ENCODE data around the gene HDAC11. TPM values are rescaled to one million over a fixed set of nuclear protein-coding genes. Genes with fewer than 3 reads are reported as not detected.

Gene HDAC11
- total RNA-seq, 1 experiment from 2014 or later, result 7.0 TPM

GRCh38 chr3:13496879-13497278 is 16.8 kb downstream of the HDAC11 start:
- no peak overlapping the region for H3K56ac ChIP-seq (ENCODE audit: insufficient read length, low read depth, low read length)
- H3K79me2 ChIP-seq (ENCODE audit: insufficient read depth, low read length), result no peaks in the 10 kb centered on the region
- WGBS (ENCODE audit: extremely low coverage, insufficient read length, low lambda C conversion rate), result no CpG with 5 or more reads among the region's 6 CpGs
- Mint-ChIP-seq H3K9me3 (no peaks in the 10 kb centered on the region; a peak in 1 of 5 replicates), H3K4me1 (peaks cover 2 to 9% of the 10 kb centered on the region in 2 experiments), H3K36me3 (ENCODE audit: insufficient read depth in 1 of 3, low read depth in 3 of 3) (no peaks in the 10 kb centered on the region), H3K27me3 (ENCODE audit: low read depth) (no peaks in the 10 kb centered on the region; the same call in 1 of the 2 replicates), H3K4me3 (no peak overlapping the region; a peak in 1 of 5 replicates), H3K27ac (peak overlapping the region in 1 of 3 experiments; percentile 72; a peak in 1 of 7 replicates)
- H4K8ac ChIP-seq (replicated peaks; ENCODE audit: insufficient read length, low read depth, low read length), result no peak overlapping the region
- no peak overlapping the region for H2BK20ac ChIP-seq (ENCODE audit: low read depth, low read length, poor library complexity, severe bottlenecking)
- H2BK15ac ChIP-seq (ENCODE audit: low read depth, low read length), result no peak overlapping the region
- no peak overlapping the region for H3K23ac ChIP-seq (ENCODE audit: insufficient read length, low read depth, low read length)
- no peak overlapping the region for H3K4ac ChIP-seq (ENCODE audit: low read depth, low read length)
- TF ChIP-seq, protein P1, sequence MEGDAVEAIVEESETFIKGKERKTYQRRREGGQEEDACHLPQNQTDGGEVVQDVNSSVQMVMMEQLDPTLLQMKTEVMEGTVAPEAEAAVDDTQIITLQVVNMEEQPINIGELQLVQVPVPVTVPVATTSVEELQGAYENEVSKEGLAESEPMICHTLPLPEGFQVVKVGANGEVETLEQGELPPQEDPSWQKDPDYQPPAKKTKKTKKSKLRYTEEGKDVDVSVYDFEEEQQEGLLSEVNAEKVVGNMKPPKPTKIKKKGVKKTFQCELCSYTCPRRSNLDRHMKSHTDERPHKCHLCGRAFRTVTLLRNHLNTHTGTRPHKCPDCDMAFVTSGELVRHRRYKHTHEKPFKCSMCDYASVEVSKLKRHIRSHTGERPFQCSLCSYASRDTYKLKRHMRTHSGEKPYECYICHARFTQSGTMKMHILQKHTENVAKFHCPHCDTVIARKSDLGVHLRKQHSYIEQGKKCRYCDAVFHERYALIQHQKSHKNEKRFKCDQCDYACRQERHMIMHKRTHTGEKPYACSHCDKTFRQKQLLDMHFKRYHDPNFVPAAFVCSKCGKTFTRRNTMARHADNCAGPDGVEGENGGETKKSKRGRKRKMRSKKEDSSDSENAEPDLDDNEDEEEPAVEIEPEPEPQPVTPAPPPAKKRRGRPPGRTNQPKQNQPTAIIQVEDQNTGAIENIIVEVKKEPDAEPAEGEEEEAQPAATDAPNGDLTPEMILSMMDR (conservative IDR thresholded peaks at IDR 0.05), result no peak
- H4K20me1 ChIP-seq (ENCODE audit: control insufficient read depth, insufficient read depth, insufficient read length), result no peaks in the 10 kb centered on the region
- no peaks in the 10 kb centered on the region for H3K23me2 ChIP-seq (ENCODE audit: insufficient read length, low read depth, low read length, poor library complexity, severe bottlenecking)
- H2AK5ac ChIP-seq (ENCODE audit: insufficient read length, low read length), result no peak overlapping the region
- H2AFZ ChIP-seq (ENCODE audit: low read length), result no peak overlapping the region
- no peak overlapping the region for H3K4me2 ChIP-seq (ENCODE audit: insufficient read depth, insufficient read length, low read length)
- no peak overlapping the region for H3T11ph ChIP-seq (ENCODE audit: low read length)
- H4K91ac ChIP-seq (ENCODE audit: insufficient read length, low read depth, low read length), result no peak overlapping the region
- no peak overlapping the region for H3K18ac ChIP-seq (ENCODE audit: insufficient read length, low read depth, low read length)
- no peaks in the 10 kb centered on the region for H3K9me3 ChIP-seq (ENCODE audit: control insufficient read depth, low read depth, low read length)
- H3K27me3 ChIP-seq (ENCODE audit: insufficient read depth, low read length), result no peaks in the 10 kb centered on the region
- H2BK120ac ChIP-seq (ENCODE audit: low read depth, low read length, poor library complexity, severe bottlenecking), result no peak overlapping the region
- no peak overlapping the region for H3K9ac ChIP-seq (ENCODE audit: extremely low read depth, insufficient read length, low read length)
- DNase-seq, result no peak
- no peak overlapping the region for H2BK12ac ChIP-seq (ENCODE audit: insufficient read length, low read depth, low read length)
- H3K4me1 ChIP-seq (ENCODE audit: insufficient read depth, low read length), result no peaks in the 10 kb centered on the region
- no peak overlapping the region for H3K14ac ChIP-seq (ENCODE audit: insufficient read depth, low read length)
- H3K79me1 ChIP-seq (ENCODE audit: insufficient read depth, low read depth, low read length, poor library complexity, severe bottlenecking), result no peaks in the 10 kb centered on the region
- H4K5ac ChIP-seq (ENCODE audit: insufficient read length, low read depth, low read length), result no peak overlapping the region
- H3K27ac ChIP-seq (ENCODE audit: insufficient read length, low read depth, low read length), result no peak overlapping the region
- H2BK5ac ChIP-seq (ENCODE audit: insufficient read length, low read length), result no peak overlapping the region

Data from H9 (cell line).